ENCODE data around the gene PLXNA4.

The PLXNA4 gene

GRCh38 chr7:132434041-132434440 lies 142.2 kb downstream of the PLXNA4 start:
- FAIRE-seq: no peak

DNA sequence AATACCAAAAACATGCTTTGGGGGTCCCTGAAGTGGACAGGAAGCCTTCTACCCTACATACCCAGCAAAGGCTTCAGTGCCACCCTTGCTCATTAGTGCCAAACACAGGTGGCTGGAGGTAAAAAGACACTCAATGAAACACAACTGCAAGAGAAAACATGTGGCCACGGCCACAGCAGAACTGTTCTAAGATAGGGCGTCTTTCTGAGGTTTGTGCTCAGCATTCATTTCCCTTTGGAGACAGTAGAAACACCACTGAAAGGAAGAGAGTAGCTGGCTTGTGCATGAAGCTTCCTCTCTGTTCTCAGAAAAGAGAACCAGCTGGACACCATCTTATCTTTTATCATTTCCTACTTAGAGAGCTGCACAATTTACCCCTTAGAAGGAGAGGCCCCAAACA lies 143.0 kb downstream of the PLXNA4 start:
- FAIRE-seq: no peak

GRCh38 chr7:132430861-132431822 lies 145.1 kb downstream of the PLXNA4 start:
- no peak for FAIRE-seq

DNA sequence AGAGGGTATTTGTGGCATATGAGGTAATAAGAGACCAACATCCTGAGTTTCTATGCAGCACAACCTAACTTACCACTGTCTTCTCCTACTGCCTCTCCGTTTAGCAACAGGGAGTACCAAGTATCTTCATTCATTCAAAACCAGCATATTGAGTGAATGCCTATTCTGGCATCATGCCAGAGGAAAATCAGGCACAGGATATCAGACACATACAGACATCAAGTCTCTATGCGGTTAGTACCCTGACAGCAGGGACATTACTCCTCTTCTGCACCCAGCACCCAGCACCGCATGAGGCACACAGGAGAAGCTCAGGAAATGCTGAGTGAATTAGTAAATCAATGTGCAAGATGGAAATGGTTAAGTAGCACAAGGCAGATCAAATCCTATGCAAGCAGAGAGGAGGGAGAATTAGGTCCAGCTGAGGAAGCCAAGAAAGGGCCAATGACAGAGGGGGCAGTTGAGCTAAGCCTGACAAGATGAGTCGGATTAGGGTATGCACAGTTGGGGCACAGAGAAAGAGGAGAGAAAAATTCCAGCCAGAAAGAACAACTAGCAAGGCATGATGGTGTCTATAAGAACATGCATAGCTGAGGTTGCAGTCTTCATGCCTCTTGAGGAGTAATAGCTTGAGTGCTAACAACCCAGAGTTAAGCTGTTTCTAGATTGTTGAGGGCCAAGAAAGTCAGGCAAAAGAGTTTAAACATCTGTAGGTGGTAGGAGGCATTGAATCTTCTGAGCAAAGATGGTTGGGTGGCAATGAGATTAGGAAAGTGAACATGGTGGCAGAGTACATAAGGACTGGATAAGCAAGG lies 146.0 kb downstream of the PLXNA4 start:
- FAIRE-seq: no peak

GRCh38 chr7:132429181-132429580 lies 147.1 kb downstream of the PLXNA4 start:
- FAIRE-seq: no peak

GRCh38 chr7:132428247-132428919 lies 147.9 kb downstream of the PLXNA4 start:
- FAIRE-seq: no peak

DNA sequence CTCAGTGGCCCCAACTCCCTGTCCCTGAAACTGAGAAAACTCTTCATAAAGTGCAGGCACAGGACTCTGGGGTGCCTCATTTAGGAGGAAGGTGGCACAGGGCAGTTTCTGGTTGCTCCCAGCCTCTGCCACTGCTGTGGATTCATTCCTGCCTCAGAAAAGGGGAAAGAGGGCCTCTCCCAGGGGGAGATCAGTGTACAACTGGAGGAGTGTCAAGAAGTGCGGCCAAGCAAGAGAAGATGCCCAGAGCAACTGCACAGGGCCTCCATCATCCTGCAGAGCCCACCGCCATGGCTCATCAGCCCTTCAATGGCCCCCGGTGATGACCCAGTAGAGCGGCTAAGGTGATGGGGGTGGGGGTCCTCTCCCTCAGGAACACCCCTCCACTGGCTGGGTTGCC lies 150.3 kb downstream of the PLXNA4 start:
- no peak for FAIRE-seq

DNA sequence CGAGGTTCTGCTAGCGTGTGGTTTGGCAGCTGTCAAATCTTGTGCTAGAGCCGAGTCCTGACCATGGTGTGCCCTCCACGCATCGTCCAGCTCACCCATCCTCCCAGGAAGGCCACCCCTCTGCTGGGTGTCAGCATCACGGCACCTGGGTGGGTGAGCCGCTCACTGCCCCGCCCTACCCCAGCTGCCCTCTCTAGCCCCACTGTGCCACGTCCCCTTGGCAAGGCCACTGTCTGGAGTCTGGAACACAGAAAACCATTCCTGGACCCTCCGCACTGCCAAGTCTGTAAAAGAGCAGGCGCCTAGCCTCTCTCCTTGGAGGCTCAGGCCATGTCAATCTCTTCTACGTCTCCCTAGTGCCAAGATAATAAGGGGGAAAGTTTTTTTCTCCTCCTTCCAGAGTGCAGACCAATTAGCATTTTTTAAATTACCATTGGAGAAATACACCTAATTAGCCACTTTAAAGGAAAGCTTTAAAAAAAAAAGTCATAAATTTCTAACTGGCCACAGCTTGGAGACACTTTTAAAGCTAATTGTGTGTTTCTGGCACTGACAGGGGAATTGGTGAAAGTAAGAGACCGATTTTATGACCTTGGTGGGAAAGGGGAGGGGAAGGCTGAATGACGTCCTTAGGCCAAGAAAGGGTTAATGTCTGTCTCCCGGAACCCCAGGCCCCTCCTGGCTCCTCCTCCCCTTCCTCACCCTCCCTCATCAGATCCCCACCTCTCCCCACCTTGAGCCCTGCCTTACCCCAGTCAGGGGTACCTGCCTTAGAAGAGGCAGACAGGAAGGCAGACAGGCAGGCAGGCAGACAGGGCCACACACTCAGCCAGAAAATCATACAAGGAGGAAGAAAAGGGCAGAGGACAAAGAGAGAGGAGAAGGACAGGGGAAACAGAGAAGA lies 151.2 kb downstream of the PLXNA4 start:
- FAIRE-seq: no peak

- no peak for FAIRE-seq
These were observed 152.0 kb downstream of the PLXNA4 start for GRCh38 chr7:132424277-132424676.

DNA sequence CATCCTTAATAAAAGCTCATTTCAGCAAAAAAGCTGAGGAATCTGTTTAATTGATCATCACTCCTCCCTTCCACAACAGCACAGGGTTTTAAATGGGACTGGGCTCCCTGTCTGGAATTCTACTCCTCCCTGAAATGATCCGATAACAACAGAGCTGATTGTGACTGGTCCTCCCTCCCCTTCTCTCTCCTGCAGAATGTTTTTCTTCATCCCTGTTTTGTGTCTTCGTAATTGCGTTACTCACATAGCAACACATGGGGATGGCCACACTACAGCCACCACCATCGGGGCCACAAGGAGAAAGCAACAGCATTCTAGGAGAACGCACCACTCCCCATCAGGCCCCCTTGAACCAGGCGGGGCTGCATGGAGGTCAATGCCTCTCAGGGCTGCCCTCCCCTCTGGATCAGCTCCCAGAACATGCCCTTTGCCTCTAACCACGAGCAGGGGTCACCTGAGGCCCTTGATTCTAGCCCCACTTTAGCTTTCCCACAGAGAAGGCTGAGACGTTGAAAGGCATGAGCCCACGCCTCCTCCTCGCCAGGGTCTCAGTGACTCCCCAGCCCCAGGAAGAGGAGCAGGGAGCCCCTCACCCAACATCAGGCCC lies 152.6 kb downstream of the PLXNA4 start:
- no peak for FAIRE-seq

DNA sequence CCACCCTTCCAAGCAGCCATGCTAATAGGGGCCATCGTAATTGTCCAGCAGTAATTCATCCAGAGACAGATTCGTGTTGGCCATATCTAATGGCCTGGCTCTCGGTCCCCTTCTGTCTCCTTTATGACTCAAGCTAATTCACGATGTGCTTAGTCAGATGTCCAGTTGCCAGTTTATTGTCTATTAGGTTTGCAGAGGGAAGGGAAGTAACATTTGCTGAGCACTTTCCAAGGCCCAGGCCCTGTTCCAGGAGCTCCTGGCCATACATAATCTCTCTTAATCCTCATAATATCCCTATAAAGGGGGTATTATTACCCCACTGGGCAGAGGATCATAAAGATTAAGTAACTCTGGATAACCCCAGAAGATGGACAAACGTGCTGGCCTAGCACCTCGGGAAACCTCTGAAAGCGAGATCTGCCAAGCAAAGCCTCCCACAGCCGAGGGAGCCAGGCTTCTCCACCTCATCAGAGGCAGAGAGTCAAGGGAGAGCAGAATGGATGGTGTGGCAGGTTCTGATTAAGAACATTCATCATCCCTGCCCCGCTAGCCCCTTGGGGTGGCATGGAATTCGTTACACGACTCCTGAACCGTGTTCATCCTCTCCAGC lies 153.7 kb downstream of the PLXNA4 start:
- FAIRE-seq: no peak

GRCh38 chr7:132420527-132420926 lies 155.7 kb downstream of the PLXNA4 start:
- FAIRE-seq: no peak

DNA sequence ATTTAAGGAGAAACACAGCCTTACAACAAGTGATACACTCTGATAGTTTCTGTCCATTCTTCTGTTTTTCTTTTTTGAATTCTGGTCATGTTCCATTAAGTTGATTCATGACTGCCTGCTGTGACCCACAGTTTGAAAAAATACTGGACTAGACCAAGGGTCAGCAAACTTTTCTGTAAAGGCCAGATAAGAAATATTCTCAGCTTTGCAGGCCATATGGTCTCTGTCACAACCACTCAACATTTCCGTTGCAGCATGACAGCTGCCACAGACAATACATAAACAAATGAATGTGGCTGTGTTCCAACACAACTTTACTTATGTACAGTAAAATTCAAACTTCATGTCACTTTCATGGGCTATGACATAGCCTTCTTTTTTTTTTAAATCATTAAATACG lies 156.7 kb downstream of the PLXNA4 start:
- FAIRE-seq: no peak

- FAIRE-seq: no peak
These were observed 157.4 kb downstream of the PLXNA4 start for GRCh38 chr7:132418840-132419239.

GRCh38 chr7:132417103-132417906 lies 159.0 kb downstream of the PLXNA4 start:
- no peak for FAIRE-seq

GRCh38 chr7:132416395-132416794 lies 159.9 kb downstream of the PLXNA4 start:
- no peak for FAIRE-seq

DNA sequence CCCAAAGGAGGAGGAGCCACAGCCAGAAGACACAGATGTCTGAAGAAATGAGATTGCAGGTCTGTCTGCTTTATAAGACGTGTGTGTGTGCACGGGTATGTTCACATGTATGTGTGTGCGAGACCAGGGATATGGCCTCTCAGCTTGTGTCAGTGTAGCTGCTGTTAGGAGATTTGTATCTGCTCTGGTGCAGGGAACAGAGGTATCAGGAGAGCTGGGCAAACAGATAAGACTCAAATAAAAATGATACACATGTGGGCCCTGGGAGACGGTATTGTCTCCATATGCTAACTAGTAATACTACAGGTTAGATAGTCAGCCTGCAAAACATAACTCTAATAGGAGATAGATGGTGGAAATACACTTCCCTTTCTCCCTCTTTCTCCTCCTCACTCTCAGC lies 161.0 kb downstream of the PLXNA4 start:
- FAIRE-seq: no peak

DNA sequence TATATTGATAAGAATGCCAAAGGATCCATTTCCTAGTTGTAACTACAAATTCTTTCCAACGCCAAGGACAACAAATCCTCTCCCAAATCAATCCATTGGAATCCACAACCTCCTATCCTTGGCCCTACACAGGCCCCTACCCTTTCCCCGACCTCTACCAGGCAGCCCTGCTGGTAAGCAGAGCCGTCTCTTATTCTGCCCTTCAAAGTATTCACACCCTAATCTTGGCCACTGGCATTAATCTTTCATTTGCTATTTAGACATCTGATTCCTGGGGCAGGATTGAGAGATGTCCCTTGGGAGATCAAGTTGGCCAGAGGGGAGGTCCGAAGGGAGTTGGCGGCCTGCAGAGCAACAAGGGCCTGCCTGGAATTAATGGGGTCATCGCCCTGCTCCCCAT lies 161.4 kb downstream of the PLXNA4 start:
- FAIRE-seq: no peak

DNA sequence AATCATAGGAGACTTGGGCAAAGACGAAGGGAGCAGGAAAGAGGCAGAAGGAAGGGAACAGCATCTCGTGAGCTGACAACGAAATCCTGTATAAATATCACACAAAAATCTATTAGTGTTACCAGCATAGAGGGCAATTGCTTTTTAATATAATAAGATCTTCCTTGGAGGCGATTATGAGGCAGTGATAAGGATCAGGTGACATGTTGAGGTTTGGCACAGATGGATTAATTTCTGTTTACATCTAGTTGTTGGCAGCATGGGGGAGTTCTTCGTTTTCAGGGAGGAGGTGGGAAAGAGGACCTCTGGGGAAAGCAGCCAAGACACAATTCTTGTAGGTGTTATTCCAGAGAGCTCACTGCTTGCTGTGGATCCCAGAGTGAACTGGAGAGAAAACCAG lies 163.8 kb downstream of the PLXNA4 start:
- no peak for FAIRE-seq

DNA sequence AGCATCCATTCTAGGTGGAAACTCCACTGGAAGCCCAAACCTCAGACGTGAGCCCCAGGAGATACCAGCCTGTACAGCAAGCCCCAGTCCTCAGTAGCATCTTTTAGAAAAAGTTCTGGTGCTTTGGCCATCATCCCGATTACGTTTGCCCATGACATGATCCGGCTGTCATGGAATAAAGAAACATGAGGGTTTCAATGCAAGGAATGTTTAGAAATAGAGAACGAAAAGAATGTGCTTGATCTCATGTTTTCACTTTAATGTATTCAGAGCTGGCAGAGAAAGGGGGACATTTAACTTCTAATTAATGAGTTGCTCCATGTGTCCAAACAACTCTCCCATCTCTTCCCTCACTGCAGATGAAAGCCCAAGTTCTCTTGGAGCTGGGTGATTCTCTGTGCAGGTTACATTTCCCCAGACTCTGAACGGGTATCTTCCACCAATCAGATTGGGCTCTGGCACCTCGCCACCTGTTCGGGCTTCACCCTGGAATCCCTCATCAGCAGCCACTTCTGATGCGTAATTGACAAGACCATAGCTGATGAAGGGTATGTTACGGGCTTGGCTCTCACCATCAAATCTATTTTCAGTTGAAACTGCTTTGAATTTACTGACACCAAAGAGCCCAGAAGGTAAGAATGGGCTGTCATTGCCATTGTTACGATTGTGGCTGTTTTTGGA lies 165.3 kb downstream of the PLXNA4 start:
- no peak for FAIRE-seq
